ENCODE measurements around the gene CLCNKB.
"Not testable (repeated sequence)": the region's sequence is repeated elsewhere in the genome, so short reads cannot be mapped to it uniquely, and the experiment has no call there.

The CLCNKB gene

DNA sequence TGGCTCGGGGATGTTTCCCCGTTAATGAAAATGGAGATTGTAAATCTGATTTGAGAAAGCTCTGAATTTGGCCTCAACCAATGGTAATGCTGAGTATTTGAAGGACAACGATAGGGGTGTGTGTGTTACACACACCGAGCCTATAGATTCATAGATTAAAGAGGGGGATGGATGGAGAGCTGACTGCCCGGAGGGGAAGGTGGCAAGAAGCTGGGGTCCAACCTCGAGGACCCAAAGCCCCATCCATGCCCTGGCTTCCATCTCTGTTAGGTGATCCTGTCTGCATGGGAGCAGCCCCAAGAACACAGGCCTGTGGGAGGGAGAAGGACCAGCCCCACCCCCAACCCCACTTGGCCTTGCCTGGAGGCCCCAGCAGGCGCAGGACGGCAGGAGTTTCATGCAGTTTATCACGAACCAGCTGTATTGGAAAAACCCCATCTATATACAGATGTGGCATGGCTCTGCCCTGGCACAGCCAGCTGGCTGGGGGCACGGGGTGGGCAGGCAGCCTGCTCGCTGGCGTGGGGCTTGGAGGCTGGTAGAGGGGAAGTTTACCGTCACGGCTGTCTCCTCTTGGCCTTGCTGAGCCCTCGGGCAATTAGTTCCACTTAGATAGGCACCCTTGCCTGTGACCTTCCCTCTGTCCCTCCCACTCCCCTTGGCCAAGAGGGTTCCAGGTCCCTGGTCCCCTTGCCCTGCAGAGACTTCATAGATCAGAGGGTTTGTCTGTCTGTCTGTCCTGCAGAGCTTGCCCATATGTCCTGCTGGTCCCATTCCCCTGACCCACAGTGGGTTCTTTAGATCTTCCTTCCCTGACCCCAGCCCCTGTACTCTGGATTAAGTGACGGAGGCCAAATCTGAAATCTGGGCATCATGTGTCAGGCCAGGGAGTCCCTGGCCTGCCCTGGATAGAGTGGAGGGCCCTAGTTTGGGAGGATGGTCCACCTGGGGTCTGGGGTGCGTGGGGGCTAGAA, 28.8 kb upstream of the CLCNKB start:
- in situ Hi-C loops (cut with HindIII; ENCODE audit: low sequenced_read_pairs): no loop called here

DNA sequence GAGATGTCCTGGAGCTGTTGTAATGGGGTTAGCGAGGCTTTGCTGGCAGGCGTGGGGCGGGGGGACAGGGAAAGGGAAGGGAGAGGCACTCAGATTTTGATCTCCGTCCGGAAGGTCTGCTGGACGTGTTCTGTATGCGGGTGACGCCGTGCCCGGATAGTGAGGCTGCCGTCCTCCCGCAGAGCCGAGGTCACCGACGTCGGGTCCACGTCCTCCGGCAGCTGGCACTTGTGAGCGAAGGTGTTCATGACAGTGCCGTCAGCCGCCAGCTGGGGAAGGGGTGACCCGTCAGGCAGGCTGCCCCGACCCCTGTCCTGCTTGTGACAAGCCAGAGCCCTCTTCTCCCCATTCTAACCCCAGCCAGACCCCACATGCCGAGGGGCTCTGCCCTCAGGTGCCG, 28.1 kb upstream of the CLCNKB start:
- in situ Hi-C loops (cut with HindIII; ENCODE audit: low sequenced_read_pairs): no loop called here

DNA sequence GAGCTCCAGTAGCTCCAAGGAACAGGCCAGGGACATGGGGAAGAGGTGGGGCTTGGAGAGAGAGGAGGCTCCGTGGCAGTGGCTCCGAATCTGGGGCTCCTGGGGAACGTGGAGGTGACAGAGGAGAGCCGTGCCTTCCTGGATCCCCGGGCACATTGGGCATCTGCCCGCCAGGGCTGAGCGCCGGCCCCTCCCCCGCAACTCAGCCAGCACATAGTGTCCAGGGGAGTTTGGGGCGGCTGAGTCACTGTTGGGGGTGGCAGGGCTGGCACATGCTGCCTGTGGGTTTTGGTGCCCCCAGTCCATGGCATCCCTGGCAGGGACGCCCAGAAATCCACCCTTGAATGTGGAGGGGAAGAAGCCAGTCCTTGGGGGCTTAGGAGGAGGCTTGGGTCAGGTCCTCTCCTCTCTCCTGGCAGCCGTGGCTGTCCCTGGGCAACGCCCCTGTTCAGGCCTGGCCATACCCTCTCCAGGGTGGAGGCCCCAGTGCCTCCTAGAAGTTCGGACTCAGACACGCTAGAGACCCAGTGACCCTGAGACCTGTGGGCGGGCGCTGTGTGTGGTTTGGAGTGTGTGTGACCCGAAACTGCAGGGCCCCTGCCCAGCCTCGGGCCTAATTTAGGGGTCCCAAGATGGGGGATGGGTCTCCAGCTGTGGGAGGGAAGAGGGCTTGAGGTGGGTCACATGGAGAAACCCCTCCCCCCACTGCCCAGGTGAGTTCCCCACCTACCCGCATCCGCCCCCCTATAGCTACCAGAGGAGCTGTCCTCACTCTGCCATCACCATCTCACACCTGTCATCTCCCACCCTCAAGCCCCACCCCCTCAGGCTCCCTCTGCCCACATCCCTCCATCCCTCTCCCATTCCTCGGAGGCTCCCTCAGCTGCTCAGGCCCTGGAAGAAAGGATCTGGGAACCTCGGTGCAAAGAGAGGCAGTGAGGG, 27.4 kb upstream of the CLCNKB start:
- in situ Hi-C loops (cut with HindIII; ENCODE audit: low sequenced_read_pairs): no loop called here

DNA sequence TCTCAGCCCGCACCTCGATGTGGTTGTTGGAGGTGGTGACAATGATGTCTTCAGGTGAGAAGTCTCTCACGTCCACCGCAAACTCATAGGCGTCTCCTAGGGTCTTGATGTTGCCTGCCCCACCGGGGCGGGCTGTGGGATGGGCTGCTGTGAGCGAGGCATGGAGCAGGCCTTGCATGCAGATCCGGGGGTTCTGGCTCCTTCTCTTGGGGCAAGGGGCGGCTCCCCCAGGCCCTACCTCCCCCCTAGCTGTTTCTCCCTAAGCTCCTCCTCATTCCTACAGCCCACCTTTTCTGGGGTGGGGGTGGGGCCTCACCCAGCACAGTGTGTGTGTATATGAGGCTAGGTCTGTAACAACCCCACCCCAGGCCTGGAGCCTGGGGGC, 26.5 kb upstream of the CLCNKB start:
- in situ Hi-C loops (cut with HindIII; ENCODE audit: low sequenced_read_pairs): no loop called here

DNA sequence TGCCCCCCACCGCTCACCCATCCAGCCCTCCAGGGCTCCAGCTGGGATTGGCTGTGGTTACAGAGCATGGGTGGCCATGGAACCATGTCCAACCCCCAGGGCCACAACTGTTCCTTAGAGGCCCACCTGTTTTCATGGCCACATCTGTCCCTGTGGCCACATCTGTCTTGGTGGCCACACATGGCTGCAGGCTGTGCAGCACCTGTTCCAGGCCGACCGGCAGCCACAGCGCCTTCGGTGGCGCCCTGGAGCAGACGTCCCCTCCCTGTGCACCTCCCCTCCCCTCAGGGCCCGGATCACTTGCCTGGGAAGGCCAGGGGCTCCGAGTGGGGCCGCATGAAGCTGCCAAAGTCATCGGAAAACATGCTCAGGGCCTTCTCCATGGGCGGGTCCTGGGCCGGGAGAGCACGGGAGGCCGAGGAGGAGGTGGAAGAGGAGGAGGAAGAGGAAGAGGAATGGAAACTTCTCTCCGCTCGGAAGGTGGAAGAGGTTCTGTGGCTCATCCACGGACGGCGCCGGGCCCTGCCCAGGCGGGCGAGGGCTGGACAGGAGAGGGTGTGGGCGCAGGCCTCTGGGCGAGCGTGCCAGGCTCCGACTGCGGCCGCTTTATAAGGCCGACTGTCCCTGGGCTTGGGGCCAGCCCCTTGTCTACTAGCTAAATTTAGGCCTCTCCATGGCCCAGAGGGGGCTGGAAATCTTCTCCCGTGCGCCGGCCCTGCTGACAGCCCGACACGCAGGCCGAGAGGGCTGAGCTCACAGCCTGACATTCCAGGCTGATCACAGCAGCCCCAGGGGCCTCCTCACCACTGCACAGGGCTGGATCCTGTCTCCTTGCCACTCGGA, 25.9 kb upstream of the CLCNKB start, which contains the start of gene HSPB7:
Gene HSPB7, minus strand, starts transcription at position 583 of the 843 bp plus-strand sequence. Its CDS starts 80 bp downstream, at position 503.
- in situ Hi-C loops (cut with HindIII; ENCODE audit: low sequenced_read_pairs): no loop called here

DNA sequence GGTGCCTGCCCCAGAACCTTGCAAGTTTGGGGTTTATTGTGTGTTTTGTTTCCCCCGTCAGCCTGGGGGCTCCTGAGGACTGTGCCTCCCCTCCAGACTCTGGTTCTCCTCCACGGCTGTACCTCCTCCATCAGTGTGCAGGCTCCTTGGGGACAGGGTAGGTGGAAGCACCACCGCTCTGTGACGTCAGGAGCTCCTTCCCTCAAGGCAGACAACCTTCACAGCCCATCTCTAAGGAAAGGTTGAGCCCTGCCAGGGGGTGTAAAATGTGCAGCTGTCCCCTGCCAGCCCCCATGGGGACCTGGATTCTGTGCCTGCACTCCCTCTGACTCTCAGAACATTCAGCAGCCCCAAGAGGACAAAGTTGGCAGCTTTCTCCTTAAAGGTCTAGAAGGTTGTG, 25.3 kb upstream of the CLCNKB start:
- in situ Hi-C loops (cut with HindIII; ENCODE audit: low sequenced_read_pairs): no loop called here

DNA sequence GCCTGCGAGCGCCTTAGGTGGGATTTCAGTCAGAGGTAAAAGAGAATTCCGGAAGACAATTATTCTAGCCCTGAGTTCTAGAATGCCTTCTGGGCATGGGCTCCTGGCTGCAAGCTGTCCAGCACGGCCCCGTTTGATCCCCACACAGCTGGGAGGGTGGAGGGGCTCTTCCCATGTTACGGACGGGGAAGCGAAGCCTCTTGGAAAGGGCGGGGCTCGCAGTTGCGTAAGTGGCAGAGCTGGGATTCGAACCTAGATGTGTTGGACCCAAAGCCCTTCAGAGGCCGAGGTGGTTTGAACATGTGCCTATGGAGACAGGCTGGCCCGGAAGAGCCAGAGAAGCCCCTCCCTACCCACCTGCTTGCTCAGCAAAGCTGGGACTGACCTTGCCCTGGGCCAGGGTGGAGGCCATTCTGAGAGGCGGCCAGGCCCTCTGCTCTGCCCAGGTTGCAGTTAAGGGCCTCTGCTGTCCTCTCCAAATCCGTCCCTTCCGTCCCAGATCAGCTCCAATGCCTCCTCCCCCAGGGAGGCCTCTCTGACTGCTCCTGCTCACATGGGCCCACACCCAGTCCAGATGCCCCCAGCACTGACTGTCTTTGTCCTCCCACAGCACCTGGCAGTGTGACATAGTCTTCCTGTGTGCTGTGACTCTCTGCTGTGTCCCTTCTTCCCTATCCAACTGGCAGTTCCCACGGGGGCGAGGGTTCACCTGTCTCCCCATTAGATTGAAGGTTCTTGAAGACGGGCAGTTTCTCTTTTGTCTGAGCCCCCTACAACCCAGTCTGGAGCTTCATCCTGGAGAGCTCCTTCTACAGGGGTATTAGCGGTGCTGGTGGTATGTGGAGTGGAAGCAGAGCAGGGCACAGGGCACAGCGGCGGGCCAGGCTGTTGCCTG, 24.6 kb upstream of the CLCNKB start:
- in situ Hi-C loops (cut with HindIII; ENCODE audit: low sequenced_read_pairs): no loop called here

DNA sequence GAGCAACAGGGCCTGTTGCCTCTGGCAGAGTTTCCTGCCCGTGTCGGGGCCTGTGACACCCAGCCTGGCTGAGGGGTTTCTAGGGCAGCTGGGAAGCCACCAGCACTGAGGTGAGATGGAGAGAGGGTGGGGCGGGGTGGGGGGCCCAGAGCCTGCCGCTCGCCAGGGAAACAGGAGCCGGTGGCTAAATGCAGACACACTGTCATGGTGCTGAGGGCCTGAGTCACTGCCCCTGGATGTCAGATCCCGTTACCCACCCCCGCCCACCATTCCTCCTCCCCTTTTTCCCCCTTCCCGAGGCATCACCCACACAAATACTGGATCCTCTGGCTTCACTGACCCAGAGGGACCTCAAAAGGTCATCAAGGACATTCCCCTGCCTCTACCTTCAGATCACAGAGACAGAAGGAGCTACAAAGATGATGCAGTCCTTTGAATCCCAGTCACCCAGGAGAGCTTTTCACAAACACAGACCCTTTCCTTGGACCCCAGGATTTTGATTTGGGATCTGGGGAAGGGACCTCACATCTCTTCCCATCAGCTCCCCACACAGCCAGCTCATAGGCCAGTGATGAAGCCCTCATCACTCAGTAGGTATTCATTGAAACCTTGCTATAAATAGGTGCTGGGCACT, 23.8 kb upstream of the CLCNKB start:
- in situ Hi-C loops (cut with HindIII; ENCODE audit: low sequenced_read_pairs): no loop called here

DNA sequence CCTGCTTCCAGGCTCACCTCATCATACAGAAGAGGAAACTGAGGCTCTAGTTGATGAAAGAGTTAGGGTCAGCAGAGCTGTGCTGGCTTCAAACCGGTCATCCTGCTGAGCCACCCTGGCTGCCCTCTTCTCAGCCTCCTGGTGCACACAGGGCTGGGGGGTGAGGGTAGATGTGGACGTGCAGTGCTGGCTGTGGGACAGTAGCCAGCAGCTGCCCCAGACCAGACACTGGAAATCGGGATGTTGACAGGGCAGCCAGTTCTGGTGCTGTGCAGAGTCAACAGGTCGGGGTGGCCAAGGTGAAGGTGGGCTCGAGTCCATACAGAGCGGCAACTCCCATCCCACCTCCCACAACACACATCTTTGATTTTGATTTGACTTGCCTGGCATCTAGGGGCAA, 23.3 kb upstream of the CLCNKB start:
- in situ Hi-C loops (cut with HindIII; ENCODE audit: low sequenced_read_pairs): no loop called here

DNA sequence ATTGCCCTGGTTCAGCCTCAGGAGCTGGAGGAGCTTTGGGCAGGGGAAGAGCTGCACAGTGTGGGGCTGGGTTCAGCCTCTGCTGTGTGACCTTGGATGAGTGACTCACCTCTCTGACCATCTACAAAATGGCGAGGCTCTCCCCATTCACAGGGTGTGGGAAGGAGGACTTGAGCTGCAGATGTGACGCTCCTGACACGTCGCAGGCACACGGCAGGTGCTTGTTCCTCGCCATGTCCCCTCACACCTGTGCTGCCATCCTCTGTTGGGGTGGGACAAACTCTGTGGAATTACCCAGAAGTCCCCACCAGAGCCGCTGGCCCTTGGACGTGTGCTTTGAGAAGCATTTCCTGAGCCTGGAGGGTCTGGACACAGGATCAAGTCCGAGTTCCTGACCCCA, 22.7 kb upstream of the CLCNKB start:
- in situ Hi-C loops (cut with HindIII; ENCODE audit: low sequenced_read_pairs): not testable (repeated sequence)

DNA sequence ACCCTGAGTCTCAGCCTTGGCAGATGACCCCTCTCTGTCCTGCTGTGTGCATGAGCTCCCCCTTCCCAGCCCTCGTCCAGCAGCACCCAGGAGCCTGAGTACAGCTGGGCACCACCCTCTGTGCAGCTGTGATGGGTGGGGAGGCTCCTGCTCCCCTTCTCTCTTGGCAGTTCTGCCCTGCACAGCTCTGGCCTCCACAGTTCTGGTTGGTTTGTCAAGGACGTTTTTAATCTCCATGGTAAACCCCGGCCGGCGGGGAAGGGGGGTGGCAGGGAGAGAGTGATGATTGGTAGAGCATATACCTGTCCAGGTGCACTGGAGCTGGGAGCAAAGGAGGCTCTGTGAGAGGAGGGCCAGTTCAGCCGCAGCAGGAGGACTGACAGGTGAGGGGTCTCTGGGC, 21.9 kb upstream of the CLCNKB start, which contains the start of gene CLCNKA:
Gene CLCNKA, plus strand, starts transcription at position 356 of the 400 bp plus-strand sequence. CDS start 584 bp downstream, outside the sequence.
- in situ Hi-C loops (cut with HindIII; ENCODE audit: low sequenced_read_pairs): no loop called here

DNA sequence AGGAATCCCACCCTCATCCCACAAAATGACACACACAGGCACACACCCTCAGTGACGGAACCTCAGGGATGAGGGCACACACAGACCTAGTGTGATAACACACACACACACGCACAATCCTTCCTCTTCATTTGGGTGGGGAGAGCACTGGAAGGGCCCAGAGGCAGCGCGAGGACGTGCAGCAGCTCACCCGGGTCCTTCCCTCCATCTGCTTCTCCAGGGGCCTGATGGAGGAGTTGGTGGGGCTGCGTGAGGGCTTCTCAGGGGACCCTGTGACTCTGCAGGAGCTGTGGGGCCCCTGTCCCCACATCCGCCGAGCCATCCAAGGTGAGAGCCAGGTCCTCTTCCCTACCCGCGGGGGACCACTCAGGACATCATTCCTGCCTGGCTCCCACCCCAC, 21.2 kb upstream of the CLCNKB start:
- in situ Hi-C loops (cut with HindIII; ENCODE audit: low sequenced_read_pairs): no loop called here

DNA sequence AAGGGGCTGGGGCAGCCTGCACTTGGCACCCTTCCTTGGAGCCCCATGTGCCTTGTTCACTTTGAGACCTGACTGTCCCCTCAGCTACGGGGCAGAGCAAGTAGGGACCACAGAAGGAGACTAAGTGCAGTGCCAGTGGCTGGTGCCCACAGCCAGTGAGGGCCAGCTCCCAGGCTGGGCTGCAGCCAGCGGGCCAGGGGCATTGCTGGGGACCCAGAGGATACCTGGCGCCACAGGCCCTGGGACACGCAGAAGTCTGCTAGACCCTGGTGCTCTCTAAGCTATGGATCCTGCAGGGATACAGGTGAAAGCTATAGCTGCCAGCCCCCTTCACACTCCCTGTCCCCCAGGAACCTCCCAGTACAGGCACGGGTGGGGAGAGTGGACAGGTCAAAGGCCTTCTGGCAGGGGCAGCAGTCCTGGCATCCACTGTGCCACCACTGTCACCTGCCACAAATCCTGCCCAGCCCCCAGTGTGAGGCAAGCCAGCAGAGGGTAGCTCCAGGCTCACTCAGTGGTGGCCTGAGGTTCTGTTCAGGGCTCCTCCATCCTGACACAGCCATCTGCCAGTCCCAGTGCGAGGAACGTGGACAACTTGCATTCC, 20.4 kb upstream of the CLCNKB start:
- in situ Hi-C loops (cut with HindIII; ENCODE audit: low sequenced_read_pairs): no loop called here

DNA sequence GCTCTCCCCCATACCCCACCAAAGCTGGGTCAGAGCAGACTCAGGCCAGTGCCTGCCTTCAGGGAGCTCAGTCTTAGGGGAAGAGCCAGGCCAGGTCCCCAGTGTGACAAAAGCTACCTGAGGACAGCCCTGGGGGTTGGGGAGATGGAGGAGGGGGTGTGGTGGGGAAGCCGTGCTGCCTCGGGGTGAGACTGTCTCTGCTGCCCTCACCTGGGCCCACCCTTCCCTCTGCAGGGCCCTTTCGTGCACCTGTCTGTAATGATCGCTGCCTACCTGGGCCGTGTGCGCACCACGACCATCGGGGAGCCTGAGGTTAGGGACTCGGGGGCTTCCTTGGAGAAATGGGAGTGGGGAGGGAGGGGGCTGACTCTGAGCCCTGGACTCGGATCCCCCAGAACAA, 17.3 kb upstream of the CLCNKB start:
- in situ Hi-C loops (cut with HindIII; ENCODE audit: low sequenced_read_pairs): not testable (repeated sequence)

DNA sequence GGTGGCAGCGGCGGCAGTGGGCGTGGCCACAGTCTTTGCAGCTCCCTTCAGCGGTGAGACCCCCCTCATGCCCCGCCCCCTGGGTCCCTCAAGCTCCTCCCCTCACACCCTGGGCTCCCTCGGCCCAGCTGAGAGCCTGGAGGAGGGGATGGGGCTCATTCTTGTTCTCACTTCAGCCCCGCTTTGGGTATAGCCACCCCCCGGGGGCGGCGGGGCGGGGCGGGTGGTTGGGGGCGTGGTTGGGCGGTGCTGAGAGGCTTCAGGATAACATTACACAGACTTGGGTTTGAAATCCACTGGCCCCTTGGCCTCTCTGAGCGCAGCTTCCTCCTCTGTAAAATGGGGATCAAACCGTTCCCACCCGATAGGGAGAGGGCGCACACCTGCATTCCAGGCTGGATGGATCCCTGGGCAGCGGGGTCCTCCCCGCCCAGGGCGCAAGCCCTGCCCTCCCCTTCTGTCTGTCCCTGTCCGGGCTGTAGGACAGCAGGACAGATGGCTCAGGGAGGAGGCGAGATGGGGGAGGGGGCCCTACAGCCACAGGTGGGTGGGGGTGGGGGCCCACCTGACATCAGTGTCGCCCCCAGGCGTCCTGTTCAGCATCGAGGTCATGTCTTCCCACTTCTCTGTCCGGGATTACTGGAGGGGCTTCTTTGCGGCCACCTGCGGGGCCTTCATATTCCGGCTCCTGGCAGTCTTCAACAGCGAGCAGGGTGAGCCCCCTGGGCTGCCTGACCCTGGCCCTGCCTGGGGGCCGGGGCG, 16.7 kb upstream of the CLCNKB start:
- in situ Hi-C loops (cut with HindIII; ENCODE audit: low sequenced_read_pairs): no loop called here

DNA sequence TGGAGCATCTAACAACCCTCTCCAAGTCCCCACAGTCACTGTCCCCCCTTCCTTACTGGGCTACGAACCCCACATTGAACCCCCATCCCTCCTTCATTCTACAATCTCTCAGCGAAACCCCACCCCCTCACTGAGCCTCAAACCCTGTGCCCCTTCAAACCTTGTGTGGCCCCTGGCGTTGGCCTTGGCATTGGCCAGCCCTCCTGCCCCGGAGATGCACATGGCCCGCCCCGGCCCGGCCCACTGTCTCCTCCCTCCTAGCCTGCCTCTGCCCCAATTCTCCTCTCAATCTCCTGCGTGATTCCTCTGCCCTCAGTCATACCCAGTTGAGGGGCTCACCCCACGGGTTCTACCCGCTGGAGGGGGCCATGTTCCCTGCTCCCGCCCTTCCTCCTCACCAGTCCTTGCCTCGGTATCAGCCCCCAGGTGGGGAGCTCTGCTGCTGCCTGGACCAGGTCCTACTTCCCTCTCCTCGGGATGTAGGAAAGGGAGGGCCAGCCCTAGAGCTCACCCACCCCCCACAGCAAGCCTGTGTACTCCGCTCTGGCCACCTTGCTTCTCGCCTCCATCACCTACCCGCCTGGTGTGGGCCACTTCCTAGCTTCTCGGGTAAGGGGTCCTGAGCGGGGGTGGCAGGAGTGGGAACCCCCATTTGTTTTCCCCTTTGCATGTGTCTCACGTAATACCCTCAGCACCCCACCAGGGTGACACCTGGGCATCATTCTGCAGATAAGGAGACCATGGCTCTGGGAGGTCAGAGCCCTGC, 15.2 kb upstream of the CLCNKB start:
- in situ Hi-C loops (cut with HindIII; ENCODE audit: low sequenced_read_pairs): no loop called here

DNA sequence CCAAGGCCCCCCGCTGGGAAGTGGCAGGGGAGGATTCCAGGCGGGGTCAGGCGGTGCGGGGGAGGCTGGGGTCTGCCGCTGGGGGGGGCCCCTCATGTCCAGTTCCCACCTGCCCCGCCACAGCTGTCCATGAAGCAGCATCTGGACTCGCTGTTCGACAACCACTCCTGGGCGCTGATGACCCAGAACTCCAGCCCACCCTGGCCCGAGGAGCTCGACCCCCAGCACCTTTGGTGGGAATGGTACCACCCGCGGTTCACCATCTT, 14.6 kb upstream of the CLCNKB start:
- in situ Hi-C loops (cut with HindIII; ENCODE audit: low sequenced_read_pairs): not testable (repeated sequence)
